Caco-2 (cell line): ENCODE results near the gene LDLRAD4. TPM values are rescaled to one million over a fixed set of nuclear protein-coding genes. Genes with fewer than 3 reads are reported as not detected.

Source experiments
- BruUV-seq: library from RNA; stranded (reverse); fragments of 400-500 nt; replicated peaks from 2 replicates; lab custom pipeline; 2021; lab: Mats Ljungman, UMichigan
- CTCF ChIA-PET: fragments of 300-600 bp; sonication (Branson Sonifier 250); formaldehyde crosslinking; loops from one replicate; lab custom pipeline; 2022; ENCODE audit warnings: antibody characterized with exemption; lab: Charles Lee
- POLR2A ChIA-PET: fragments of 300-600 bp; sonication (Branson Sonifier 250); formaldehyde crosslinking; loops from one replicate; lab custom pipeline; 2022; ENCODE audit warnings: antibody characterized with exemption; lab: Charles Lee
- DNase-seq, 2 experiments: peaks; one replicate each; pipeline versions ENCODE4 v3.0.0 to v3.0.0-alpha.2; 2020 to 2022
- H3K27me3 ChIP-seq: replicated peaks from 2 replicates; pipeline ENCODE4 v1.6.0; 2011; ENCODE audit warnings: low read length; ENCODE audit not compliant: control insufficient read depth, insufficient read depth
- H3K36me3 ChIP-seq: 2 replicates; pipeline ENCODE4 v1.5.1; 2011; ENCODE audit warnings: low read length; ENCODE audit not compliant: control insufficient read depth, insufficient read depth
- H3K4me1 ChIP-seq: fragments of 250-450 bp; sonication (Bioruptor Pico); 2 replicates; pipeline ENCODE4 v1.5.1; 2020; ENCODE audit warnings: mild to moderate bottlenecking
- H3K4me3 ChIP-seq: 2 replicates; pipeline ENCODE4 v1.5.1; 2011; ENCODE audit warnings: low read depth, mild to moderate bottlenecking, control low read depth, low read length
- H3K9me3 ChIP-seq: fragments of 250-450 bp; sonication (Bioruptor Pico); 2 replicates; pipeline ENCODE4 v1.5.1; 2020; ENCODE audit warnings: mild to moderate bottlenecking, moderate library complexity
- H3K27ac Mint-ChIP-seq: one replicate; pipeline ENCODE4 v1.8.0; 2022; ENCODE audit warnings: mixed read lengths; ENCODE audit not compliant: unreplicated experiment
- H3K27me3 Mint-ChIP-seq: one replicate; pipeline ENCODE4 v1.8.0; 2022; ENCODE audit warnings: mixed read lengths; ENCODE audit not compliant: insufficient read depth, unreplicated experiment
- H3K36me3 Mint-ChIP-seq: one replicate; pipeline ENCODE4 v1.8.0; 2022; ENCODE audit warnings: mild to moderate bottlenecking, mixed read lengths; ENCODE audit not compliant: insufficient read depth, unreplicated experiment
- H3K4me1 Mint-ChIP-seq: one replicate; pipeline ENCODE4 v1.8.0; 2022; ENCODE audit warnings: low read depth, mixed read lengths; ENCODE audit not compliant: unreplicated experiment
- H3K4me3 Mint-ChIP-seq: one replicate; pipeline ENCODE4 v1.8.0; 2022; ENCODE audit warnings: mild to moderate bottlenecking, moderate library complexity, mixed read lengths; ENCODE audit not compliant: unreplicated experiment
- H3K9me3 Mint-ChIP-seq: one replicate; pipeline ENCODE4 v1.8.0; 2022; ENCODE audit warnings: mixed read lengths; ENCODE audit not compliant: unreplicated experiment
- CTCF ChIP-seq, 2 experiments: fragments of 200-600 bp in 1 of 2; IDR thresholded peaks; 1 replicate in 1 of 2; 2 replicates in 1 of 2; pipeline versions ENCODE4 v1.5.1 to v1.8.0; 2011 to 2022; ENCODE audit warnings: antibody characterized with exemption in 1 of 2, control low read depth in 1 of 2, inconsistent platforms in 1 of 2, low read depth in 1 of 2, low read length in 1 of 2, mild to moderate bottlenecking in 1 of 2, moderate library complexity in 1 of 2; ENCODE audit not compliant: insufficient read depth in 1 of 2, severe bottlenecking in 1 of 2, unreplicated experiment in 1 of 2
- intact Hi-C: fragments of 100-400 bp; cut with micrococcal nuclease; formaldehyde crosslinking; loops from one replicate; pipeline ENCODE4 v1.10.0; 2022; ENCODE audit not compliant: unreplicated experiment
- total RNA-seq: library from RNA; stranded (reverse); gene quantifications from 2 replicates; pipeline ENCODE4 v1.2.3, GENCODE V29; 2022

The LDLRAD4 gene
- total RNA-seq, 1 experiment from 2014 or later, result 1.2 TPM

- H3K4me1 Mint-ChIP-seq, result no peaks in the 10 kb centered on the region
- ChIA-PET POLR2A (no interaction called here), CTCF (no interaction called here)
- peaks cover 15% of the 10 kb centered on the region for H3K27me3 Mint-ChIP-seq
- no peak overlapping the region for H3K4me3 ChIP-seq
- TF ChIP-seq CTCF (IDR thresholded peaks at IDR 0.05; ENCODE audit: insufficient read depth in 1 of 2, low read depth in 1 of 2, low read length in 1 of 2, severe bottlenecking in 1 of 2, unreplicated experiment in 1 of 2), result no peak
- H3K9me3 ChIP-seq, result no peaks in the 10 kb centered on the region
- no peaks in the 10 kb centered on the region for H3K36me3 Mint-ChIP-seq
- H3K9me3 Mint-ChIP-seq, result no peaks in the 10 kb centered on the region
- intact Hi-C loops, result no loop called here
- H3K4me1 ChIP-seq, result no peaks in the 10 kb centered on the region
- no peak for DNase-seq
- H3K27me3 ChIP-seq, result no peaks in the 10 kb centered on the region; the same call in 1 of the 2 replicates
- H3K4me3 Mint-ChIP-seq, result no peak overlapping the region
- H3K27ac Mint-ChIP-seq, result no peak overlapping the region
- no TSS peak for BruUV-seq
- no peaks in the 10 kb centered on the region for H3K36me3 ChIP-seq
Measured at GRCh38 chr18:13359210-13359609, 140.7 kb downstream of the LDLRAD4 start.

GRCh38 chr18:13361431-13361830 is 142.9 kb downstream of the LDLRAD4 start:
- CTCF ChIA-PET, result no interaction called here
- peaks cover 18% of the 10 kb centered on the region for H3K27me3 Mint-ChIP-seq
- no peak overlapping the region for H3K27ac Mint-ChIP-seq

GRCh38 chr18:13362051-13362450 is 143.5 kb downstream of the LDLRAD4 start:
- Histone ChIP-seq H3K9me3 (no peaks in the 10 kb centered on the region), H3K4me1 (no peaks in the 10 kb centered on the region), H3K36me3 (no peaks in the 10 kb centered on the region), H3K4me3 (no peak overlapping the region), H3K27me3 (no peaks in the 10 kb centered on the region; the same call in 1 of the 2 replicates)
- no peak for TF ChIP-seq CTCF (IDR thresholded peaks at IDR 0.05; ENCODE audit: insufficient read depth in 1 of 2, low read depth in 1 of 2, low read length in 1 of 2, severe bottlenecking in 1 of 2, unreplicated experiment in 1 of 2)
- ChIA-PET POLR2A (no interaction called here), CTCF (no interaction called here)
- no peak overlapping the region for H3K27ac Mint-ChIP-seq
- no peak overlapping the region for H3K4me3 Mint-ChIP-seq
- peaks cover 19% of the 10 kb centered on the region for H3K27me3 Mint-ChIP-seq
- intact Hi-C loops, result no loop called here
- DNase-seq, result no peak
- no TSS peak for BruUV-seq
- H3K36me3 Mint-ChIP-seq, result no peaks in the 10 kb centered on the region
- H3K4me1 Mint-ChIP-seq, result no peaks in the 10 kb centered on the region
- no peaks in the 10 kb centered on the region for H3K9me3 Mint-ChIP-seq

More at GRCh38 chr18:13361431-13361830, 142.9 kb downstream of the LDLRAD4 start:
- no peaks in the 10 kb centered on the region for H3K36me3 ChIP-seq
- Mint-ChIP-seq H3K9me3 (no peaks in the 10 kb centered on the region), H3K4me3 (no peak overlapping the region), H3K36me3 (no peaks in the 10 kb centered on the region), H3K4me1 (no peaks in the 10 kb centered on the region)
- BruUV-seq, result no TSS peak
- TF ChIP-seq CTCF (IDR thresholded peaks at IDR 0.05; ENCODE audit: insufficient read depth in 1 of 2, low read depth in 1 of 2, low read length in 1 of 2, severe bottlenecking in 1 of 2, unreplicated experiment in 1 of 2), result no peak
- POLR2A ChIA-PET, result no interaction called here
- H3K4me3 ChIP-seq, result no peak overlapping the region
- H3K9me3 ChIP-seq, result no peaks in the 10 kb centered on the region
- intact Hi-C loops, result no loop called here
- H3K27me3 ChIP-seq, result no peaks in the 10 kb centered on the region; the same call in 1 of the 2 replicates
- H3K4me1 ChIP-seq, result no peaks in the 10 kb centered on the region
- DNase-seq, result no peak
